DOHH2 (cell line): ENCODE measurements around the gene TMEM9.

ENCODE experiments used
- CTCF ChIP-seq: fragments of 200-600 bp; sonication (generic); IDR thresholded peaks from one replicate; pipeline ENCODE4 v1.5.1; 2014; ENCODE audit warnings: antibody characterized with exemption, mild to moderate bottlenecking, low read depth, low read length; ENCODE audit not compliant: poor library complexity, severe bottlenecking
- EZH2phosphoT487 ChIP-seq: fragments of 200-600 bp; sonication (generic); IDR thresholded peaks from 2 replicates; pipeline ENCODE4 v1.6.1; 2017; ENCODE audit warnings: borderline replicate concordance, mild to moderate bottlenecking, antibody characterized with exemption, low read length, moderate library complexity, mixed read lengths

GRCh38 chr1:201172326-201172725 is 18.1 kb upstream of the TMEM9 start:
- TF ChIP-seq CTCF (no peak), EZH2phosphoT487 (no peak)
